Retina (tissue), 1 donor: ENCODE results near the gene CIPC.
A peak's percentile ranks its signal among the peaks of the same experiment; 100 is the strongest.

ENCODE experiments used
- DNase-seq: peaks from one replicate; pipeline ENCODE4 v3.0.0-alpha.2; 2016

Gene CIPC

GRCh38 chr14:77155083-77155482 lies 57.0 kb downstream of the CIPC start:
- no peak for DNase-seq

DNA sequence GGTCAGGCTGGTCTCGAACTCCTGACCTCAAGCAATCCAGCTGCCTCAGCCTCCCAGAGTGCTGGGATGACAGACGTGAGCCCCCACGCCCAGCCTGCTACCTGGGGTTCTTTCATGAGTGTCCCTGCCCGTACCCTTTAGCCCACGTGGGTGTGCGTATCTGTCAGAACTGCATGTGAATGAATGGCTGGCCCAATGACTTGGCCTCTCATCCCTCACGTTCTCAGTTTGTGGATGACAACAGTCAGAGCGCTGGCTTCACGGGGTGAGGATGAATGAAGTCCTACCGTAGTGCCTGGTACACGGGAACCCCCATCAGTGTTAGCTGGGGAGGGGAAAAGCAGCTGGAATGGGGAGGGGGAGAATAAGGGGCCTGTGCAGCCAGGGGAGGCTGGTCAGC lies 59.7 kb downstream of the CIPC start:
- DNase-seq: no peak

GRCh38 chr14:77158175-77158881 lies 60.3 kb downstream of the CIPC start:
- DNase-seq: peak; percentile 85

DNA sequence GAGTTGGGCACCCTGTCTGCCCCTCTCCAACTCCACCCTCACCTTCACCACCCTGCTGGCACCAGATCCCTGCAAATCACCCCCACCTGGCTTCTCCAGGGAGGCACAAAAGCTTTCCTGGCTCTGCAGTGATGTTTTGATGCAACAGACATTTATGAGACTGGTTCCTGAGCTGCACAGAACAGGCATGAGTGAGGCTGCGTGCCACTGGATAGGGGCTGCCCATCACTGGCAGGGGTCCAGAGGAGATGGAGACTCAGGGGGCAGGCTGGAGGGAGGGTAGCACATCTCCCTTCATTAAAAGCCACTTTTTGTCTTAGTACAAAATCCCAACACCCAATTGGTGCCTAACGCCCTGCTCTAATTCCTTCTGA lies 60.8 kb downstream of the CIPC start:
- DNase-seq: no peak

- no peak for DNase-seq
Observed at GRCh38 chr14:77161011-77161410, 63.0 kb downstream of the CIPC start.
